ENCODE measurements around the gene NUDT10.
A peak's percentile ranks its signal among the peaks of the same experiment; 100 is the strongest.
"Not testable (repeated sequence)": the region's sequence is repeated elsewhere in the genome, so short reads cannot be mapped to it uniquely, and the experiment has no call there.

NUDT10 gene

GRCh38 chrX:51332188-51332942 lies at the start of gene NUDT10:
NUDT10 (plus strand) TSS chrX:51332822; CDS start chrX:51332966, 144 bp downstream.
- DNase-seq (ENCODE audit: low read depth, low spot score), result peak; percentile 23

- no peak for DNase-seq (ENCODE audit: low read depth, low spot score)
Measured at GRCh38 chrX:51292421-51292820, 40.2 kb upstream of the NUDT10 start.

- no peak for DNase-seq (ENCODE audit: low read depth, low spot score)
Measured at GRCh38 chrX:51296138-51296537, 36.5 kb upstream of the NUDT10 start.

GRCh38 chrX:51316271-51316670 lies 16.4 kb upstream of the NUDT10 start:
- no peak for DNase-seq (ENCODE audit: low read depth, low spot score)

- DNase-seq (ENCODE audit: low read depth, low spot score), result not testable (repeated sequence)
Measured at GRCh38 chrX:51332943-51333785, 542 bp downstream of the NUDT10 start.

- DNase-seq (ENCODE audit: low read depth, low spot score), result no peak
Measured at GRCh38 chrX:51334276-51334675, 1.7 kb downstream of the NUDT10 start.

- no peak for DNase-seq (ENCODE audit: low read depth, low spot score)
Measured at GRCh38 chrX:51336584-51336983, 4.0 kb downstream of the NUDT10 start.

GRCh38 chrX:51361251-51361650 lies 28.6 kb downstream of the NUDT10 start:
- DNase-seq (ENCODE audit: low read depth, low spot score), result peak; percentile 17

- no peak for DNase-seq (ENCODE audit: low read depth, low spot score)
Measured at GRCh38 chrX:51376672-51377071, 44.0 kb downstream of the NUDT10 start.
